CD14-positive monocyte (primary cell): ENCODE measurements around the gene FITM2. TPM values are rescaled to one million over a fixed set of nuclear protein-coding genes. Genes with fewer than 3 reads are reported as not detected.

Source experiments
- DNase-seq, 3 donors: peaks; one replicate each; pipeline ENCODE4 v3.0.0-alpha.2; 2011 to 2022
- H2AFZ ChIP-seq: 2 replicates; pipeline ENCODE4 v1.6.0; 2012; ENCODE audit warnings: mild to moderate bottlenecking, low read depth, low read length, inconsistent platforms; ENCODE audit not compliant: insufficient read depth, poor library complexity, severe bottlenecking
- H3K27ac ChIP-seq, 2 donors: 1 replicate in 1 of 2; 2 replicates in 1 of 2; pipeline ENCODE4 v1.5.1; 2012 to 2013; ENCODE audit warnings: low read length in 2 of 2, control low read depth in 1 of 2, inconsistent platforms in 1 of 2, low read depth in 1 of 2, mild to moderate bottlenecking in 1 of 2
- H3K27me3 ChIP-seq, 2 donors: one replicate each; pipeline versions ENCODE4 v1.6.0 to v1.6.1; 2011 to 2013; ENCODE audit warnings: low read length in 2 of 2; ENCODE audit not compliant: control insufficient read depth in 2 of 2, insufficient read depth in 2 of 2
- H3K36me3 ChIP-seq, 2 donors: replicated peaks in 1 of 2; 1 replicate in 1 of 2; 2 replicates in 1 of 2; pipeline versions ENCODE4 v1.5.1 to v1.6.1; 2012 to 2013; ENCODE audit warnings: low read length in 2 of 2, control low read depth in 1 of 2, inconsistent platforms in 1 of 2, mild to moderate bottlenecking in 1 of 2; ENCODE audit not compliant: insufficient read depth in 2 of 2, control insufficient read depth in 1 of 2
- H3K4me1 ChIP-seq, 2 donors: 1 replicate in 1 of 2; 2 replicates in 1 of 2; pipeline versions ENCODE4 v1.5.1 to v1.6.1; 2012 to 2013; ENCODE audit warnings: low read length in 2 of 2, control low read depth in 1 of 2, inconsistent platforms in 1 of 2, mild to moderate bottlenecking in 1 of 2, moderate library complexity in 1 of 2; ENCODE audit not compliant: insufficient read depth in 2 of 2, control insufficient read depth in 1 of 2
- H3K4me2 ChIP-seq: replicated peaks from 2 replicates; pipeline ENCODE3; 2012; ENCODE audit warnings: low read length, moderate library complexity, mild to moderate bottlenecking; ENCODE audit not compliant: poor library complexity, severe bottlenecking; ENCODE audit errors: extremely low read depth
- H3K4me3 ChIP-seq, 3 experiments: fragments of 200-600 bp in 1 of 3; sonication (generic) in 1 of 3; replicated peaks in 1 of 3; 1 replicate in 2 of 3; 2 replicates in 1 of 3; pipeline ENCODE4 v1.5.1; 2011 to 2013; ENCODE audit warnings: low read length in 3 of 3, mild to moderate bottlenecking in 3 of 3, control low read depth in 2 of 3, low read depth in 2 of 3, inconsistent platforms in 1 of 3, moderate library complexity in 1 of 3
- H3K79me2 ChIP-seq: 2 replicates; pipeline ENCODE4 v1.6.0; 2012; ENCODE audit warnings: mild to moderate bottlenecking, control low read depth, inconsistent platforms, low read length, moderate library complexity; ENCODE audit not compliant: insufficient read depth
- H3K9ac ChIP-seq: 2 replicates; pipeline ENCODE4 v1.6.0; 2017; ENCODE audit warnings: low read length, mild to moderate bottlenecking; ENCODE audit not compliant: insufficient read depth, poor library complexity, severe bottlenecking
- H3K9me3 ChIP-seq, 2 donors: replicated peaks in 1 of 2; 1 replicate in 1 of 2; 2 replicates in 1 of 2; pipeline versions ENCODE4 v1.5.1 to v1.6.1; 2012 to 2013; ENCODE audit warnings: low read length in 2 of 2, control low read depth in 1 of 2; ENCODE audit not compliant: control insufficient read depth in 1 of 2, insufficient read depth in 1 of 2
- H4K20me1 ChIP-seq: 2 replicates; pipeline ENCODE4 v1.6.0; 2012; ENCODE audit warnings: mild to moderate bottlenecking, low read length, control low read depth, moderate library complexity; ENCODE audit not compliant: insufficient read depth
- H3K27ac Mint-ChIP-seq, 7 donors: one replicate each; pipeline ENCODE4 v1.8.0; 2020; ENCODE audit warnings: mild to moderate bottlenecking in 7 of 7, mixed read lengths in 7 of 7, moderate library complexity in 6 of 7, inconsistent platforms in 2 of 7
- H3K27me3 Mint-ChIP-seq, 3 donors: one replicate each; pipeline ENCODE4 v1.8.0; 2021 to 2022; ENCODE audit warnings: low read depth in 3 of 3, mild to moderate bottlenecking in 3 of 3, mixed read lengths in 3 of 3, moderate library complexity in 3 of 3, inconsistent platforms in 1 of 3
- H3K36me3 Mint-ChIP-seq, 2 donors: one replicate each; pipeline ENCODE4 v1.8.0; 2020; ENCODE audit warnings: mixed read lengths in 2 of 2, inconsistent platforms in 1 of 2, mild to moderate bottlenecking in 1 of 2
- H3K4me1 Mint-ChIP-seq: one replicate; pipeline ENCODE4 v1.8.0; 2020; ENCODE audit warnings: mild to moderate bottlenecking, mixed read lengths
- H3K4me3 Mint-ChIP-seq, 2 donors: one replicate each; pipeline ENCODE4 v1.8.0; 2020; ENCODE audit warnings: mild to moderate bottlenecking in 2 of 2, mixed read lengths in 2 of 2, moderate library complexity in 1 of 2
- H3K9me3 Mint-ChIP-seq, 7 donors: one replicate each; pipeline ENCODE4 v1.8.0; 2020 to 2022; ENCODE audit warnings: mixed read lengths in 7 of 7, mild to moderate bottlenecking in 6 of 7, moderate library complexity in 6 of 7, inconsistent platforms in 2 of 7
- WGBS: methylation state at CpG from one replicate; pipeline ENCODE4 v1.1.5; 2013; ENCODE audit warnings: missing lambda C conversion rate; ENCODE audit not compliant: insufficient coverage; 5-methylcytosine and 5-hydroxymethylcytosine counted together
- intact Hi-C, 2 donors: fragments of 100-400 bp; cut with micrococcal nuclease; formaldehyde crosslinking; loops; one replicate each; pipeline versions ENCODE4 v1.15.0 to v1.15.1; 2023
- polyA plus RNA-seq, 3 donors: library from polyadenylated mRNA; depleted of rRNA in 1 of 3; unstranded in 2 of 3; stranded (reverse) in 1 of 3; fragments of 300-500 nt in 2 of 3; fragments of >200 nt in 1 of 3; fragmentation: Illumina TruSeq in 2 of 3; gene quantifications; 1 replicate in 2 of 3; 2 replicates in 1 of 3; pipeline ENCODE4 v1.2.3, GENCODE V29; 2012 to 2021
- TF ChIP-seq, protein P1 (sequence below): fragments of 200-600 bp; IDR thresholded peaks from one replicate; pipeline ENCODE4 v1.8.0; 2022; ENCODE audit warnings: antibody characterized with exemption, mild to moderate bottlenecking

FITM2 gene
- polyA plus RNA-seq, 3 donors: 0.32 to 2.2 (median 0.69) TPM

DNA sequence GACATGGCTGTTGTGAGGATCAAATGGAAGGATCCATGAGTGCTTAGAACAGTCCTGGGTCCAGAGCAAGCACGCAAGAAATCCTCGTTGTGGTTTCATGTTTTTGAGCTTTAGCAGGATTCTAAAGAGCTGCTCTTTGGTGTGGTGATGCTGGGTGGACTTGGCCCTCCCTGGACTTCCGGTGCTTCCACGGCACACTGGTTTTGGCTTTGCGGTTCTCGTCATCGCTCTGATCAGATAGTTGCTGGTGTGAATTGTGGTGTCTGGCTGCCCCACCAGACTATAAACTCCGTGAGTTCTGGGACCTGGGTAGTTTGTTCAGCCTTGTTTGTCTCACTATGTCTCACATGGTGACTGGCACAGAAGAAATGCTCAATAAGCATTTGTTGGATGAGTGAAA is 47.8 kb upstream of the FITM2 start:
- TF ChIP-seq, protein P1, sequence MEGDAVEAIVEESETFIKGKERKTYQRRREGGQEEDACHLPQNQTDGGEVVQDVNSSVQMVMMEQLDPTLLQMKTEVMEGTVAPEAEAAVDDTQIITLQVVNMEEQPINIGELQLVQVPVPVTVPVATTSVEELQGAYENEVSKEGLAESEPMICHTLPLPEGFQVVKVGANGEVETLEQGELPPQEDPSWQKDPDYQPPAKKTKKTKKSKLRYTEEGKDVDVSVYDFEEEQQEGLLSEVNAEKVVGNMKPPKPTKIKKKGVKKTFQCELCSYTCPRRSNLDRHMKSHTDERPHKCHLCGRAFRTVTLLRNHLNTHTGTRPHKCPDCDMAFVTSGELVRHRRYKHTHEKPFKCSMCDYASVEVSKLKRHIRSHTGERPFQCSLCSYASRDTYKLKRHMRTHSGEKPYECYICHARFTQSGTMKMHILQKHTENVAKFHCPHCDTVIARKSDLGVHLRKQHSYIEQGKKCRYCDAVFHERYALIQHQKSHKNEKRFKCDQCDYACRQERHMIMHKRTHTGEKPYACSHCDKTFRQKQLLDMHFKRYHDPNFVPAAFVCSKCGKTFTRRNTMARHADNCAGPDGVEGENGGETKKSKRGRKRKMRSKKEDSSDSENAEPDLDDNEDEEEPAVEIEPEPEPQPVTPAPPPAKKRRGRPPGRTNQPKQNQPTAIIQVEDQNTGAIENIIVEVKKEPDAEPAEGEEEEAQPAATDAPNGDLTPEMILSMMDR: no peak
- H3K4me2 ChIP-seq: no peak overlapping the region
- no peaks in the 10 kb centered on the region for H4K20me1 ChIP-seq
- Mint-ChIP-seq H3K9me3 (no peaks in the 10 kb centered on the region), H3K4me1 (no peaks in the 10 kb centered on the region), H3K27me3 (peaks cover 11 to 16% (median 12%) of the 10 kb centered on the region in 3 donors), H3K36me3 (no peaks in the 10 kb centered on the region), H3K4me3 (no peak overlapping the region), H3K27ac (no peak overlapping the region)
- no peaks in the 10 kb centered on the region for H3K9me3 ChIP-seq
- no peak overlapping the region for H3K27ac ChIP-seq
- no peak overlapping the region for H2AFZ ChIP-seq
- 89% methylated on average over 6 of the region's 8 CpGs for WGBS
- no peak for DNase-seq
- no peaks in the 10 kb centered on the region for H3K4me1 ChIP-seq
- H3K4me3 ChIP-seq: no peak overlapping the region
- intact Hi-C loops: no loop called here
- H3K79me2 ChIP-seq: no peaks in the 10 kb centered on the region
- no peaks in the 10 kb centered on the region for H3K36me3 ChIP-seq
- H3K27me3 ChIP-seq: no peaks in the 10 kb centered on the region
- H3K9ac ChIP-seq: no peak overlapping the region

DNA sequence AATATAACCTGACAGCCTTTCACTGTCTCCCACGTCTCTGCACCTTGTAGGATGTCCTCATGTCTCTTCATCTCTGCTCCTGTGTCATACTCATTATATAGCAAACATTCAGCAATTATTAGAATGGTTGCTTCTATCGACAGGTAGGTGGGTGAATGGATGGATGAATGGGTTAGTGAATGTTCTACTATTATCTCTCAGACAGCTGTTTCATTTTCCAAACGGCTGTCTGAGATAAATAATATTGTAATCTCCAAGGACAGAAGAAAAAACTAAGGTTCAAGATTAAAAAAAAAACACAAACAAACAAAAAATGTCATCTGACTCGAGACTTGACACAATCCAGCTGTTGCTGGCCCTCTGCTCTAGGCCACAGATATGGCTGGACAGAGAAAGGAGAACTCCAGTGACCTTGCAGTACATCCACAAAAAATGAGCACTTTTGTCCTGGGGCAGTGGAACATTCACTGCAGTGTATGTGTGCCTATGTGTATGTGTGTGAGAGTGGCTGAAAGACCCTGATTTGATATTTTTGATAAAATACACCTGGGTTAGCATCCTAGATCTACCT is 46.6 kb upstream of the FITM2 start:
- H3K36me3 Mint-ChIP-seq: no peaks in the 10 kb centered on the region
- no peaks in the 10 kb centered on the region for H3K79me2 ChIP-seq
- intact Hi-C loops: no loop called here

More for the DNA sequence above, 46.6 kb upstream of the FITM2 start:
- Histone ChIP-seq H3K9ac (no peak overlapping the region), H2AFZ (no peak overlapping the region), H3K36me3 (no peaks in the 10 kb centered on the region), H3K27me3 (no peaks in the 10 kb centered on the region), H4K20me1 (no peaks in the 10 kb centered on the region), H3K27ac (no peak overlapping the region), H3K9me3 (no peaks in the 10 kb centered on the region), H3K4me2 (no peak overlapping the region), H3K4me3 (no peak overlapping the region), H3K4me1 (no peaks in the 10 kb centered on the region)
- no peaks in the 10 kb centered on the region for H3K4me1 Mint-ChIP-seq
- H3K27me3 Mint-ChIP-seq: peaks cover 12 to 13% (median 12%) of the 10 kb centered on the region in 3 donors
- no peaks in the 10 kb centered on the region for H3K9me3 Mint-ChIP-seq
- TF ChIP-seq, protein P1: no peak
- no peak overlapping the region for H3K27ac Mint-ChIP-seq
- DNase-seq: no peak
- no peak overlapping the region for H3K4me3 Mint-ChIP-seq
- WGBS: no CpG with 5 or more reads among the region's 4 CpGs
